DOHH2 (cell line): ENCODE measurements around the gene GPR21.

Experiments used
- CTCF ChIP-seq: fragments of 200-600 bp; sonication (generic); IDR thresholded peaks from one replicate; pipeline ENCODE4 v1.5.1; 2014; ENCODE audit warnings: antibody characterized with exemption, mild to moderate bottlenecking, low read depth, low read length; ENCODE audit not compliant: poor library complexity, severe bottlenecking
- EZH2phosphoT487 ChIP-seq: fragments of 200-600 bp; sonication (generic); IDR thresholded peaks from 2 replicates; pipeline ENCODE4 v1.6.1; 2017; ENCODE audit warnings: borderline replicate concordance, mild to moderate bottlenecking, antibody characterized with exemption, low read length, moderate library complexity, mixed read lengths

- TF ChIP-seq CTCF, result no peak
- TF ChIP-seq EZH2phosphoT487, result no peak
Observed at GRCh38 chr9:123044586-123044985, 11.1 kb downstream of the GPR21 start.
